SK-N-SH (cell line): ENCODE results near the gene SIRPA. TPM values are rescaled to one million over a fixed set of nuclear protein-coding genes. Genes with fewer than 3 reads are reported as not detected.

Experiments
- CTCF ChIA-PET: fragments of 300-600, 350-600 bp; formaldehyde crosslinking; extraction: SDS; loops from one replicate; lab custom pipeline; 2021; lab: Yijun Ruan, JAX
- POLR2A ChIA-PET: fragments of 350-600 bp; sonication (Branson Sonifier 250); formaldehyde crosslinking; extraction: SDS; loops from one replicate; lab custom pipeline; 2020; ENCODE audit warnings: antibody characterized with exemption, inconsistent platforms; lab: Yijun Ruan, JAX
- DNase-seq: peaks from one replicate; pipeline ENCODE4 v3.0.0; 2012
- H2AFZ ChIP-seq: fragments of 200-600 bp; sonication (generic); 2 replicates; pipeline ENCODE4 v1.8.1; 2016; ENCODE audit warnings: antibody characterized with exemption, mild to moderate bottlenecking, low read depth
- H3F3A ChIP-seq: fragments of 200-600 bp; sonication (generic); replicated peaks from 2 replicates; pipeline ENCODE3; 2016; ENCODE audit warnings: antibody characterized with exemption, mild to moderate bottlenecking; ENCODE audit not compliant: insufficient read depth
- H3K27ac ChIP-seq, 2 experiments: fragments of 200-500 bp in 1 of 2; fragments of 200-600 bp in 1 of 2; sonication (Bioruptor generic) in 1 of 2; sonication (generic), shearing (Covaris generic) in 1 of 2; 2 replicates each; pipeline versions ENCODE4 v1.5.1 to v1.6.1; 2014 to 2016; ENCODE audit warnings: low read depth in 2 of 2, inconsistent platforms in 1 of 2, low read length in 1 of 2, mild to moderate bottlenecking in 1 of 2, mixed read lengths in 1 of 2
- H3K27me3 ChIP-seq: fragments of 200-600 bp; sonication (generic), shearing (Covaris generic); 2 replicates; pipeline ENCODE4 v1.6.1; 2016; ENCODE audit warnings: mixed run types; ENCODE audit not compliant: insufficient read depth
- H3K36me3 ChIP-seq, 2 experiments: fragments of 200-500 bp in 1 of 2; fragments of 200-600 bp in 1 of 2; sonication (Bioruptor generic) in 1 of 2; sonication (generic) in 1 of 2; replicated peaks in 1 of 2; 2 replicates each; pipeline versions ENCODE3 to v1.5.1; 2014 to 2016; ENCODE audit warnings: low read length in 1 of 2, mild to moderate bottlenecking in 1 of 2; ENCODE audit not compliant: insufficient read depth in 2 of 2, control insufficient read depth in 1 of 2
- H3K4me1 ChIP-seq, 2 experiments: fragments of 200-500 bp in 1 of 2; fragments of 200-600 bp in 1 of 2; sonication (Bioruptor generic) in 1 of 2; sonication (generic), shearing (Covaris generic) in 1 of 2; 2 replicates each; pipeline versions ENCODE4 v1.5.1 to v1.6.1; 2014 to 2016; ENCODE audit warnings: low read depth in 1 of 2, low read length in 1 of 2, mixed run types in 1 of 2; ENCODE audit not compliant: insufficient read depth in 2 of 2, control insufficient read depth in 1 of 2
- H3K4me2 ChIP-seq: fragments of 200-600 bp; sonication (generic), shearing (Covaris generic); 2 replicates; pipeline ENCODE4 v1.6.1; 2017; ENCODE audit warnings: mixed run types
- H3K4me3 ChIP-seq, 2 experiments: fragments of 200-500 bp in 1 of 2; fragments of 200-600 bp in 1 of 2; sonication (Bioruptor generic) in 1 of 2; sonication (generic), shearing (Covaris generic) in 1 of 2; 2 replicates each; pipeline versions ENCODE4 v1.5.1 to v1.8.1; 2014 to 2016; ENCODE audit warnings: low read depth in 2 of 2, inconsistent platforms in 1 of 2, low read length in 1 of 2, mild to moderate bottlenecking in 1 of 2, mixed read lengths in 1 of 2, moderate library complexity in 1 of 2
- H3K79me2 ChIP-seq: fragments of 200-600 bp; sonication (generic); 2 replicates; pipeline ENCODE4 v1.8.1; 2017; ENCODE audit warnings: mild to moderate bottlenecking; ENCODE audit not compliant: insufficient read depth
- H3K9ac ChIP-seq: fragments of 200-600 bp; sonication (generic); 2 replicates; pipeline ENCODE4 v1.6.1; 2017; ENCODE audit warnings: mixed run types
- H3K9me2 ChIP-seq: fragments of 200-600 bp; sonication (generic); 2 replicates; pipeline ENCODE4 v1.6.1; 2017; ENCODE audit warnings: mixed run types
- H3K9me3 ChIP-seq: fragments of 200-600 bp; sonication (generic); 2 replicates; pipeline ENCODE4 v1.6.1; 2017; ENCODE audit warnings: mixed run types, mild to moderate bottlenecking, moderate library complexity
- H4K20me1 ChIP-seq: fragments of 200-600 bp; sonication (generic); 2 replicates; pipeline ENCODE4 v1.6.1; 2017; ENCODE audit warnings: mild to moderate bottlenecking, mixed run types; ENCODE audit not compliant: insufficient read depth
- FOXM1 ChIP-seq: IDR thresholded peaks from 2 replicates; pipeline ENCODE4 v1.4.0; 2012; ENCODE audit warnings: low read depth, mild to moderate bottlenecking
- IRF3 ChIP-seq: fragments of 150-350 bp; IDR thresholded peaks from 2 replicates; pipeline ENCODE4 v1.6.1; 2016; ENCODE audit warnings: mild to moderate bottlenecking, low read depth, low read length
- JUND ChIP-seq: IDR thresholded peaks from 2 replicates; pipeline ENCODE4 v1.4.0; 2012
- MEF2A ChIP-seq: IDR thresholded peaks from 2 replicates; pipeline ENCODE4 v1.4.0; 2012; ENCODE audit warnings: low read depth, borderline replicate concordance
- NFIC ChIP-seq: IDR thresholded peaks from 2 replicates; pipeline ENCODE4 v1.4.0; 2012; ENCODE audit warnings: borderline replicate concordance
- PBX3 ChIP-seq: IDR thresholded peaks from 2 replicates; pipeline ENCODE4; 2012
- POLR2AphosphoS5 ChIP-seq: IDR thresholded peaks from 2 replicates; pipeline ENCODE4 v1.6.1; 2012; ENCODE audit warnings: low read depth, low read length
- RAD21 ChIP-seq: IDR thresholded peaks from 2 replicates; pipeline ENCODE4 v1.6.1; 2012; ENCODE audit warnings: mild to moderate bottlenecking, low read length
- RFX5 ChIP-seq: IDR thresholded peaks from 2 replicates; pipeline ENCODE4 v1.6.1; 2012; ENCODE audit warnings: mild to moderate bottlenecking, improper control_type of control experiment, low read length
- RXRA ChIP-seq: IDR thresholded peaks from 2 replicates; pipeline ENCODE4 v1.4.0; 2012; ENCODE audit warnings: low read depth, mild to moderate bottlenecking, borderline replicate concordance
- SMC3 ChIP-seq: IDR thresholded peaks from 2 replicates; pipeline ENCODE4 v1.6.1; 2012; ENCODE audit warnings: low read depth, low read length, improper control_type of control experiment
- TCF12 ChIP-seq: IDR thresholded peaks from 2 replicates; pipeline ENCODE4 v1.4.0; 2012
- TEAD4 ChIP-seq: IDR thresholded peaks from 2 replicates; pipeline ENCODE4 v1.4.0; 2012; ENCODE audit warnings: mild to moderate bottlenecking, borderline replicate concordance; ENCODE audit not compliant: insufficient read depth
- USF1 ChIP-seq: IDR thresholded peaks from 2 replicates; pipeline ENCODE4 v1.4.0; 2012; ENCODE audit warnings: low read depth, borderline replicate concordance
- WGBS: methylation state at CpG from one replicate; pipeline ENCODE4 v1.1.6; 2017; ENCODE audit warnings: low lambda C conversion rate; 5-methylcytosine and 5-hydroxymethylcytosine counted together
- polyA plus RNA-seq, 3 experiments: library from polyadenylated mRNA; depleted of rRNA; stranded (reverse); fragments of >200 nt; gene quantifications; 2 replicates each; pipeline ENCODE4 v1.2.3, GENCODE V29; 2012
- TF ChIP-seq, protein P1 (sequence below): fragments of 150-350 bp; IDR thresholded peaks from 2 replicates; pipeline ENCODE4 v1.6.1; 2017; ENCODE audit warnings: antibody characterized with exemption, low read length, low read depth, borderline replicate concordance

SIRPA gene
- polyA plus RNA-seq, 1 of the 3 experiments (the other 2 are of a cell fraction) = 9.1 TPM

GRCh38 chr20:1867495-1868260, 27.5 kb upstream of the SIRPA start (continued):
- no peak for TF ChIP-seq MEF2A
- TF ChIP-seq TEAD4 = no peak

- H2AFZ ChIP-seq = no peak overlapping the region
- CTCF ChIA-PET = no interaction called here
- TF ChIP-seq RXRA = no peak
- no peak for TF ChIP-seq USF1
- TF ChIP-seq FOXM1 = no peak
- TF ChIP-seq RAD21 = no peak
- TF ChIP-seq SMC3 = no peak
- no peak for TF ChIP-seq TCF12
- no peak for TF ChIP-seq POLR2AphosphoS5
- TF ChIP-seq RFX5 = no peak
- TF ChIP-seq PBX3 = no peak
- TF ChIP-seq NFIC = no peak
- TF ChIP-seq IRF3 = no peak
- no peak for TF ChIP-seq MEF2A
- TF ChIP-seq, protein P1, sequence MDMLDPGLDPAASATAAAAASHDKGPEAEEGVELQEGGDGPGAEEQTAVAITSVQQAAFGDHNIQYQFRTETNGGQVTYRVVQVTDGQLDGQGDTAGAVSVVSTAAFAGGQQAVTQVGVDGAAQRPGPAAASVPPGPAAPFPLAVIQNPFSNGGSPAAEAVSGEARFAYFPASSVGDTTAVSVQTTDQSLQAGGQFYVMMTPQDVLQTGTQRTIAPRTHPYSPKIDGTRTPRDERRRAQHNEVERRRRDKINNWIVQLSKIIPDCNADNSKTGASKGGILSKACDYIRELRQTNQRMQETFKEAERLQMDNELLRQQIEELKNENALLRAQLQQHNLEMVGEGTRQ = no peak
- TF ChIP-seq TEAD4 = no peak
- no peak for TF ChIP-seq JUND
- no peaks in the 10 kb centered on the region for H4K20me1 ChIP-seq
- no peak overlapping the region for H3K9ac ChIP-seq
- no peak overlapping the region for H3K4me2 ChIP-seq
- no peak overlapping the region for H3K27ac ChIP-seq
- no peaks in the 10 kb centered on the region for H3K79me2 ChIP-seq
- H3K36me3 ChIP-seq = no peaks in the 10 kb centered on the region
- DNase-seq = no peak
- H3K27me3 ChIP-seq = no peaks in the 10 kb centered on the region
- H3F3A ChIP-seq = no peaks in the 10 kb centered on the region
- POLR2A ChIA-PET = no interaction called here
- H3K4me1 ChIP-seq = peaks cover 0 to 6% of the 10 kb centered on the region in 2 experiments; a peak in 1 of 4 replicates
- H3K4me3 ChIP-seq = no peak overlapping the region
- 72% methylated on average over 3 of the region's 3 CpGs for WGBS
- no peaks in the 10 kb centered on the region for H3K9me3 ChIP-seq
- H3K9me2 ChIP-seq = no peaks in the 10 kb centered on the region
These were observed 26.4 kb upstream of the SIRPA start for GRCh38 chr20:1868856-1869255.
